GM19463 (cell line): ENCODE results near the gene MAP7D3.
"Not testable (repeated sequence)": the region's sequence is repeated elsewhere in the genome, so short reads cannot be mapped to it uniquely, and the experiment has no call there.

ENCODE experiments used
- ATAC-seq: cut with Tn5 transposase; IDR thresholded peaks from one replicate; pipeline ENCODE4 v1.9.1; 2021; ENCODE audit warnings: mild to moderate bottlenecking, moderate library complexity; ENCODE audit not compliant: unreplicated experiment

The MAP7D3 gene

DNA sequence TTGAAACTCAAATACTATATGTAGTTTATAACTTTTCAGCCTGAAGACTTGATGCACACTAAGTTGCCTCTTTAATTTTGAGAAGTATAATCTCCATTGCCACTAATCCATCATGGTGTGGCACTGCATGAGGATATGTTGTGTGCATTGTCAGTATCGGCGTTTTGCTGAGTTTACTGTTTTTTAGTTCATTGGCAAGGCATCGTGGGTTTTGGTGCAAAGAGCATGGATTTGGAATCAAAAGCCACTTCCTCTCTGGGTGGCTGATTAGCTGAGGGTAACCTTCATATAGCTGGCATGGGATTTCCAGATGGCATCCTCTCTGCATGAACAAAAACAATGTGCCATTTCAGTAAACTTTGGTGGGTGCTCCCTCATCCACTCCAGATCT is 65.2 kb downstream of the MAP7D3 start:
- ATAC-seq = no peak

DNA sequence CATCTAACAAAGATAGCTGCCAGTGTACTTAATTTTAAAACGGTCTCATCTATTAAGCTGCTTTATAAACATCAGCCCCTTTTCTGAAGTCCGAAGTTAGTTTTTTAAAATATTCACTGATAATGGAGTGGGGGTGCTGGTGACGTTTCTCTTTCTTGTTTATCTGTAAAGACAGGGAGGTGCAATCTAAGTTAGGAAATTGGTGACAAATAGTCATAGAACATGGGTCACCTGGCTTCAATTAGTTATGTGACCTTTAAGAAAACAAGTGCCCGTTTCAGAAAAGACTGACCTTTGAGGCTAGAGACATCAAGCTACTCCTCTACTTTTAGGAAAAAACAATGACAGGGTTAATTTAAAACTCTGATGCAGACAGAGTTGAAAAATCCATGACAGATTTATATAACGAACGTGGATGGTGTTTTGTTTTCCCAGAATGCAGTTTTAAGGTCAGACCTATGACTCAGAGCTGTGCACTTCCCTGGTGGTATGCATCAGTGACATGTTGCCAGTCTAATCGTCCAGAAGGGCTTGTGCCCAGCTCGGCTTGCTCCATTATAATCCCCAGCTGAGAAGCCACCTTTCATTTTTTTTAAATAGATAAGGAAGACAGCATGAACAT is 65.7 kb downstream of the MAP7D3 start:
- ATAC-seq = no peak

DNA sequence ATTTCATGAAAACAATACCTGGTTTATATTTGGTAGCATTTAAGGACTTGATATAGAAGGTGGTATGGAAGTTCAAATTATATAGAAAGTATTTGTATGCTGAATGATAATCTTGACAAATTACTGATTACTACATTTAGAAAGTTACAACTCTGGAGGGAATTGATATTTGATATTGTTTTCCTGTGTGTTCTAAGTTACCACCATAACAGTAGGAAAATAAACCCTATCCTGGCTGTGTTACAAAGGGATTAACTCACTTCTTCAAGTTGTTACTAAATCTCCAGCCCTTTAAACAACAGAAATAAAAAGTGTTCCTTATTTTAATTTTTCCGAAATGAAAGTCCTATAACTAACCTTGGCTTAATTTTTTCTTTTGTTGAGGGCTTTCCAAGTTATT is 67.3 kb downstream of the MAP7D3 start:
- ATAC-seq = no peak

DNA sequence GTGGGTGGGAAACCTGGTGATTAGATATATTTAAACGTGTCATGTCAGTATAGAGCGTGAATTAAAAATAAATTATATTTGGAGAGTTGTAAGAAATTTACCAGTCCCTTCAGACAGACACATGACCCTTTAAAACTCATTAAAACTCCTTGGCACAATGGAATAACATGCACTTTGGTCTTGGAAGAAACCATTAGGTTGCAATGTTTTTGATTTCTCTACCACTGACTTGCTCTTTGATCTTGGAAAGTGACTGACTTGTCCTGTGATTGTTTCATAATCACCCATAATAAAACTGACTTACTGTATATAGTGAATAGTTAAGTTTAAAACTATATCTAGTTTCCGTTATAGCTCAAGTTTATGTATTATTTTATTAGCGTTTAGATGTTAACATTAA is 68.0 kb downstream of the MAP7D3 start:
- no peak for ATAC-seq

DNA sequence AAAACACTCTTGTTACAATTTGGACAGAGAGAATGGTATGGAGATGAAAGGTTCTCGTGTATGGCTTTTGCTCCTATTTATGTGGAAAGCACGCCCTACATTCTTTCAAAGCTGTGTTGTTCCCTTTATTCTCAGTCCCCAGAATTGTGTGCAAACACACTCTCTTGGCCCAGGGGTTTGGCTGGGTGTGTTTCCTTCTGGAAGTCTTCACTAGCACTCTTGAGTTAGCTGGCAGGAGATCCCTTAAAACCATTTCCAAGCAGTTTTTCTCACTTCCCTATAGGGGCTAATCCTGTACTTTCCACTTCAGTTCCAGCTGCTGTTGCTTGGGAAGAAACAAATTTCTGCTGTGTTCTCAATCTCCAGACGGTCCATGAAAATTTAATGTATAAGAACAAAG is 68.8 kb downstream of the MAP7D3 start:
- no peak for ATAC-seq

DNA sequence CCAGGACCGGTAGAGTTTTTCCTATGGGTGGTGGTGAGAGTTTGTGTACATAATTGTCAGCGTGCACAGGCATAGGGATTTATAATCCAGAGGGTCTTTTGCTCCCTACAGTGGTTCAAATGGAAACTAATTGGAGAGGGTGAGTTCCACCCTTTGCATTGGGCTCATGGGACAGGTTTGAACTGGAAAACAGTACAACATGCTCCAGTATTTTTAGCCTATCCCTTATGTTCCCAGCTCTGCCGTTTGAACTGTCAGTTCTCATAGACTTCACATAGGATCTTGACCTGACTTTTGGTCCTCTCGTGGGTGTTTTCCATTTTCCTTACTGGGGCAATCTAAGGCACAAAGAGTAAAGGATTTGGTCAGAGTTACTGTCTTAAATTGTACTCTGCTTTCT is 72.1 kb downstream of the MAP7D3 start:
- no peak for ATAC-seq

DNA sequence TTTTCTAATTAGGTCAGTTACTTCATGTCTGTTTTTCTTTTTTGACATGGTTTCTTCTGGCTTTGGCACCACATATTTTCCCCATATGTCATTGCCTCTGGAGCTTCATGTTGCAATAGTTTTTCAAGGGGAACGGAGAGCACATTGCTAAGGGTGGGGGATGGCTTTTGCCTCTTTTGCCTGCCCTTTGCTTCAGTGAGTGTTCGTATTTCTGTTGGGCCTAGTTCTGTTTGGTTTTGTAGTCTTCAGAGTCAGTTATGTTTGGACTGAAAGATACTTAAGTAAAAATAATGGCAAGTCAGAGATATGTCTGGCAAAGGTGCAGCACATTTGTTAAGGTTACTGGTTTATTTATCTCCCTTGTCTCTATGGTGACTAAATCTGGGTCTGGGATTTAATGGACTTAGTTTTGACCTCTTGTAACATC is 74.8 kb downstream of the MAP7D3 start:
- no peak for ATAC-seq

DNA sequence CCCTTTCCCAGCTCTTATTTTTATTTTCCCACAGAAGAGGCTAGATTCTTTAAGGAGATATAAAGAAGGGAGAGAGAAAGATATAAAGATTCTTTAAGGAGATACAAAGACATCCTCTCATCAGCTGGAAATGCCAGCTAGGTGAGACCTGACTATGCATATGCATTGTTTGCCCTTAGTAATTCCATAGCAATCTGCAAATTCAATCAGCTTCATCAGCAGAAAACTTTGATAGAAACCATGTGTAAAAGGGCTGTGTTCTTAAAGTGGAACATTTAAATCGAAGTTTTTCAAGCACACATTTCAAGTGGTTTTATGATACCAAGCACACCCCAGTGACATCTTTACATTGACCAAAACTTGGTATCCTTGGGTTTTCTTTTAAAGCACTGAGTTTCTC is 79.8 kb downstream of the MAP7D3 start:
- no peak for ATAC-seq

DNA sequence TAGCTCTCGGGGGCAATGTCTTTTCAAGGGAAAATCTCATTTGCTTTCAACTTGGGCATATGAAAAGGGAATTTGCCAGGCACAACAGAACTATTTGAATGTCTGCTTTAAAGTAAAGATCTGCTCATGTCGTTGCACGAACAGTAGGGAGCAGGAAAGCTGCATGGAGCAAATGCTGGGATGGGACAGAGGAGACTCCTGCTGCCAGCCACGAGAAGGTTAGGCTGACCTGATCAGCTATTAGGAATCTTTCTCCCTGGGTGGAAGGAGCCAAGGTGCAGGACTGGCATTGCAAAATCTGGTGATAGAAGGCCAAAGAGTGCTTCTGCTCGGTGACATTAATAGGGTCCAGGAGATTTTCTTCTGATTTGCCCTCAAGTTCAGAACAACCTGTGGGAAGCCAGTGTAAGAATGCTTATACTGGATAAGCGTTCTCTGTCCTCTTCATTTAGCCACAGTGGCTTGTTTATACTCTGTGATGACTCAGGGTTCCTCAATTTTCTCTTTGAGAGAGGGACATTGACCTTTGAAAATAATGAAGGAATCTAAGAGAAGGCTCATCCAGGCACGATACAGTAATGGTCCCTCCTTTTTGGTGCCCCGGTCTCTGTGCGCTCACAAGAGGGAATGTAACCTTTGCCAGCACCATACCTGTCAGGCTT is 80.9 kb downstream of the MAP7D3 start:
- no peak for ATAC-seq

DNA sequence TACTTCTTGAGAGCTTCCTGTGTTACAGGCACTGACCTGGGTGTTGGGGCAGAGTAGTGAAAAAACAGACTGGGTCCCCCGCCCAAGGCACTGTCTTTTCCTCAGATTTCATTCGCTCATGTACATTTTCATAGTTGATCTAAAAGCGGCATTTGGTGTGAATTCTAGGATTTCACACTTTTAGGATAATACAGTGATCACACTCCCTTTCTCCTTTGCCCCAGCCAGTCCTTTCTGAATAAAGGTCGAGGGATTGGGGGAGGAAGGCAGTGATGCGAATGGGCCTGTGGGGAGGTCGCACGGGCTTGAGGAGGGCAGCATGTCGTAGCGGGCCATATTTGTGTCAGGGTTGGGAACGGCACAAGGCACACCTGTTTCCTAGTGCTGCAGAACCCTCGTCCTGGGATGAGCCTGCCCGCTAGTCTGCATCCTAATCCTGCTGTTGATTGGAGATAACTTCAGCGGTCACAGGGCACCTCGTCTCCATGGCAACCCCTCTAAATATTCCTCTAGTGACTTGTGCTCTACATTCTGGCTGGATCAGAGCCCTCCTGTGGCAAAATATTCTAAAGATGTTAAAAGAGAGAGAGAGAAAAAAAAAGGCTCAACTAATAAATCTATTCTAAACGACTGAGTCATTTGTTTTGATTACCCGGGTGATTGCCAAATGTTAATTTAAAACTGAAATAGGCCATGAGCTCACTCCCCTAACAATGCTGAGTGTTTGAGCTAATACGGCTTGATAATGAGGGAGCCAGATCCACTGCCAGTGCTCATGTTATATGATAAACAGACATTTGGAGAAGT is 82.1 kb downstream of the MAP7D3 start:
- ATAC-seq = no peak

DNA sequence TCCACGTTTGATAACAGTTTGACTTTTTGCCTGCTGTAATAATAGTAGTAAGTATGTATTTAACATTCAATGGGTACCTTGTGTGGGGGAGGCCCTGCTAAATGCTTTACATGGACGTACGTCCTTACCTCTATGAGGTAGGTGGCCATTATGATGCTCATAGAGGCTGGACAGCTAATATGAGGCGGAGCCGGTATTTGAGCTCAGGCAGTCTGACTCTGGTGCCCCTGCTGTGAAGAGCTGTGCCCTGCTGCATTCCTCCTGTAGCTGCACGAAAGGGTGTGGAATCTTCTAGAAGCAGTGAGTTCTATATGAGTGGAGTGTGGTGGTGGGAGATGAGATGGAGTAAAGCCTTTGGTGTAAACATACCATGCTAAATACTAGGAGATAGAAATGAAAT is 83.2 kb downstream of the MAP7D3 start:
- ATAC-seq = not testable (repeated sequence)

DNA sequence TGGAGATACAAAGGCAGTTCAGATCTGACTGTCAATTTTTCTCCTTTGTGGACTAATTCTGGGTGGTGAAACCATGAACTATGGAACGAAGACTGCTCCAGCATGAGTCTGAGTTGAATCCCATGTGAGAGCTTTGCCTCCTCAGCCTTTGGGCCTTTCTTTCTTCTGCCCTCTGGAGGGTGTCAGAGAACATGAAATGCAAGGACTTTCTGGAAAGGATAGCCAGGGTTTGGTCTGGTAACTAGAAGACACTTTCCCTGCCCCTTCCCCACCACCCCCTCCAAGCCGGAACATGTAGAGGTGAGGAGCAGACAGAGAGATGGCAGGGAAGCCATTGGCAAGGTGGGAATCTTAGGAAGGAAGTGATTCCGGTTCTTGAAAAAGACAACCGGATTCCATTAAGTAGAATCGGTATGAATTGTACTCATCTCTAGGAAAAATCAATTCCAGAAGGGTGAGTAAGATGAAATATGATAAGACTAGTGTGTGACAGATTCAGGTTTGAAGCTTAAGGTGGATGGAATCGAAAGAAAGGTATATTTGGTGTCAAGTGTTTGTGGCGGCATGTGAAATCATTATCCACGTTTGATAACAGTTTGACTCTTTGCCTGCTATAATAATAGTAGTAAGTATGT is 84.9 kb downstream of the MAP7D3 start:
- ATAC-seq = no peak

DNA sequence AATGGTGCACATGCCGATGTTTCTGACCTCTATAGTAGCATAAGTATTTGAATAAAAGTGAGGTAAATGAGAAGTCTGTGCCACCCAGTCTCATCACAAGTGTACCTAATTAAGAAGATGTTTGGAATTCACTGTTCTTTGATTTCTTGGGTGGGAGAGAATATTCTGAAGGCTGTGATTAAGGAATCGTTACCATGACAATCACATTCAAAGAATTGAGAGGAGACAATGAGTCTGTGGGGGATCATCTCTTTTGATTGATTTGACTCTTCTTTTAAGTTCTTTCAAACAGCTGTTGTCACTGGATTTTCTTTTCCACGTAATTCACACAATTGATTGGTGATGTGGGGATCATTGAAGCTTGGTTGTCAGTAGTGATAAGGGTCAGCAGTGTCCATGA is 85.8 kb downstream of the MAP7D3 start:
- ATAC-seq = no peak

DNA sequence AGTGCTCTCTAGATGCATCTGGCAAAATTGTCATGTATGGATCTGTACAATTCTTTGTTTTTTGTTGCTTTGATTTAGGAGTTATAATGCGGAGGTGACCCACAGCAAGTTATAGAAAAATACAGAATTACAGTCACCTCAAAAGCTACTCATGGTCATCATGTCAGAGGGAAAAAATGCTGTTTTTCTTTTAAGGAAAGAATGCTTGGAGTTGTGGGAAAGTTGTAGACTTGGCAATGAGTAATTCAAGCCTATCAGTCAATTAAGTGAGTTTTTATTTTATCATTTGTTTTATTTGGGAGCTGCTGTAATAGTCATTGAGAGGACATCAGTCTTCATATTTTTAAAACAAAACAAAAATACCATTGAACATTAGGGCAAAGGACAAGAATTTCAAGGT is 87.5 kb downstream of the MAP7D3 start:
- ATAC-seq = no peak
